Dermis microvascular lymphatic vessel endothelial cell (primary cell): ENCODE results near the gene CHN2. TPM values are rescaled to one million over a fixed set of nuclear protein-coding genes. Genes with fewer than 3 reads are reported as not detected.
"Not testable (repeated sequence)": the region's sequence is repeated elsewhere in the genome, so short reads cannot be mapped to it uniquely, and the experiment has no call there.

Experiments
- DNase-seq, 2 donors: peaks; one replicate each; pipeline versions ENCODE4 v3.0.0 to v3.0.0-alpha.2; 2010; ENCODE audit warnings: low read depth in 2 of 2
- total RNA-seq: library from RNA; depleted of rRNA; stranded (reverse); fragments of >200 nt; gene quantifications from 2 replicates; pipeline ENCODE4 v1.2.1, GENCODE V29; 2014

CHN2 gene
- total RNA-seq, 1 donor from 2014 or later: 0.90 TPM

GRCh38 chr7:29255906-29256692, 61.5 kb downstream of the CHN2 start:
- DNase-seq: peak in 1 of 2 donors; percentile 64

GRCh38 chr7:29256693-29257002, 62.1 kb downstream of the CHN2 start:
- no peak for DNase-seq

GRCh38 chr7:29258951-29259350, 64.4 kb downstream of the CHN2 start:
- DNase-seq: no peak

- DNase-seq: no peak
These were observed 67.8 kb downstream of the CHN2 start for GRCh38 chr7:29262191-29262917.

- not testable (repeated sequence) for DNase-seq
These were observed 69.1 kb downstream of the CHN2 start for GRCh38 chr7:29263601-29264207.

GRCh38 chr7:29265208-29265923, 70.8 kb downstream of the CHN2 start:
- DNase-seq: peak in 1 of 2 donors; percentile 88

- DNase-seq: no peak
These were observed 75.4 kb downstream of the CHN2 start for GRCh38 chr7:29269935-29270334.

GRCh38 chr7:29270594-29271318, 76.2 kb downstream of the CHN2 start:
- no peak for DNase-seq

- DNase-seq: no peak
These were observed 76.7 kb downstream of the CHN2 start for GRCh38 chr7:29271319-29271658.

- no peak for DNase-seq
These were observed 77.5 kb downstream of the CHN2 start for GRCh38 chr7:29272057-29272456.

GRCh38 chr7:29274146-29275017, 79.8 kb downstream of the CHN2 start:
- no peak for DNase-seq

GRCh38 chr7:29275018-29275318, 80.4 kb downstream of the CHN2 start:
- no peak for DNase-seq

GRCh38 chr7:29275493-29275892, 80.9 kb downstream of the CHN2 start:
- DNase-seq: no peak

GRCh38 chr7:29276199-29276598, 81.6 kb downstream of the CHN2 start:
- no peak for DNase-seq

GRCh38 chr7:29276806-29277205, 82.2 kb downstream of the CHN2 start:
- no peak for DNase-seq

GRCh38 chr7:29277436-29278215, 83.1 kb downstream of the CHN2 start:
- no peak for DNase-seq

GRCh38 chr7:29278337-29279069, 83.9 kb downstream of the CHN2 start:
- no peak for DNase-seq

- peak in 1 of 2 donors; percentile 51 for DNase-seq
These were observed 87.4 kb downstream of the CHN2 start for GRCh38 chr7:29281782-29282541.
